ENCODE results near the gene SEC14L5. TPM values are rescaled to one million over a fixed set of nuclear protein-coding genes. Genes with fewer than 3 reads are reported as not detected.

The SEC14L5 gene
- polyA plus RNA-seq, 1 donor from 2014 or later: 0.43 TPM

GRCh38 chr16:5002699-5003143, 44.6 kb downstream of the SEC14L5 start:
- H3K9me2 ChIP-seq (ENCODE audit: insufficient read depth, low read length): no peaks in the 10 kb centered on the region
- H3K27ac ChIP-seq (ENCODE audit: low read length): no peak overlapping the region
- H3K9me3 ChIP-seq (ENCODE audit: low read length): no peaks in the 10 kb centered on the region
- H3K4me3 ChIP-seq (ENCODE audit: low read length): no peak overlapping the region
- H2AFZ ChIP-seq (ENCODE audit: low read depth, low read length): no peak overlapping the region
- no peaks in the 10 kb centered on the region for H3K79me2 ChIP-seq (replicated peaks; ENCODE audit: insufficient read depth, low read length)
- TF ChIP-seq MXI1 (conservative IDR thresholded peaks at IDR 0.05; ENCODE audit: poor library complexity, severe bottlenecking) (no peak), EZH2 (IDR thresholded peaks at IDR 0.05; ENCODE audit: borderline replicate concordance, insufficient read depth, low read length, poor library complexity, severe bottlenecking) (no peak), REST (IDR thresholded peaks at IDR 0.05; ENCODE audit: borderline replicate concordance) (no peak), SMC3 (conservative IDR thresholded peaks at IDR 0.05; ENCODE audit: poor library complexity) (no peak), EP300 (conservative IDR thresholded peaks at IDR 0.05; ENCODE audit: poor library complexity, severe bottlenecking) (no peak), POLR2AphosphoS5 (IDR thresholded peaks at IDR 0.05) (no peak), RAD21 (conservative IDR thresholded peaks at IDR 0.05) (no peak), CTCF (IDR thresholded peaks at IDR 0.05; ENCODE audit: poor library complexity, severe bottlenecking) (no peak), TAF1 (IDR thresholded peaks at IDR 0.05; ENCODE audit: low read depth) (no peak)
- H3K9ac ChIP-seq (ENCODE audit: low read length): no peak overlapping the region
- no peak overlapping the region for H3K4me2 ChIP-seq (ENCODE audit: low read length)
- H3F3A ChIP-seq (ENCODE audit: insufficient read depth, low read length, poor library complexity, severe bottlenecking): no peaks in the 10 kb centered on the region
- no peaks in the 10 kb centered on the region for H4K20me1 ChIP-seq (ENCODE audit: insufficient read depth)
- no peaks in the 10 kb centered on the region for H3K27me3 ChIP-seq (ENCODE audit: insufficient read depth, low read depth, low read length)
- no peaks in the 10 kb centered on the region for H3K36me3 ChIP-seq (ENCODE audit: insufficient read depth, low read length)

- H3K4me3 ChIP-seq (ENCODE audit: low read length): no peak overlapping the region
- no peak overlapping the region for H2AFZ ChIP-seq (ENCODE audit: low read depth, low read length)
- H3K9me3 ChIP-seq (ENCODE audit: low read length): no peaks in the 10 kb centered on the region
- no peak for TF ChIP-seq RAD21 (conservative IDR thresholded peaks at IDR 0.05)
- no peak for TF ChIP-seq EZH2 (IDR thresholded peaks at IDR 0.05; ENCODE audit: borderline replicate concordance, insufficient read depth, low read length, poor library complexity, severe bottlenecking)
- no peak for TF ChIP-seq POLR2AphosphoS5 (IDR thresholded peaks at IDR 0.05)
- no peak for TF ChIP-seq EP300 (conservative IDR thresholded peaks at IDR 0.05; ENCODE audit: poor library complexity, severe bottlenecking)
- H3K27ac ChIP-seq (ENCODE audit: low read length): no peak overlapping the region
- H3F3A ChIP-seq (ENCODE audit: insufficient read depth, low read length, poor library complexity, severe bottlenecking): no peaks in the 10 kb centered on the region
- no peaks in the 10 kb centered on the region for H3K9me2 ChIP-seq (ENCODE audit: insufficient read depth, low read length)
- no peaks in the 10 kb centered on the region for H3K27me3 ChIP-seq (ENCODE audit: insufficient read depth, low read depth, low read length)
- no peaks in the 10 kb centered on the region for H4K20me1 ChIP-seq (ENCODE audit: insufficient read depth)
- H3K36me3 ChIP-seq (ENCODE audit: insufficient read depth, low read length): no peaks in the 10 kb centered on the region
- no peak overlapping the region for H3K4me2 ChIP-seq (ENCODE audit: low read length)
- H3K79me2 ChIP-seq (replicated peaks; ENCODE audit: insufficient read depth, low read length): no peaks in the 10 kb centered on the region
- H3K9ac ChIP-seq (ENCODE audit: low read length): no peak overlapping the region
These were observed 45.1 kb downstream of the SEC14L5 start for GRCh38 chr16:5003211-5003610.

Data from neural cell (in vitro differentiated cells).